Neural cell (in vitro differentiated cells): Measurements from ENCODE around the gene RGS9.

Source experiments
- EP300 ChIP-seq: fragments of 450-650 bp; conservative IDR thresholded peaks from 2 replicates; pipeline ENCODE4 v1.6.1; 2014; ENCODE audit warnings: antibody characterized with exemption, mild to moderate bottlenecking, moderate library complexity; ENCODE audit not compliant: poor library complexity, severe bottlenecking
- EZH2 ChIP-seq: fragments of 200-600, 300-800 bp; shearing (Covaris generic), sonication (generic); IDR thresholded peaks from 2 replicates; pipeline ENCODE4 v1.6.1; 2014; ENCODE audit warnings: antibody characterized with exemption, low read length, borderline replicate concordance, mild to moderate bottlenecking; ENCODE audit not compliant: insufficient read depth, poor library complexity, severe bottlenecking
- MXI1 ChIP-seq: fragments of 450-650 bp; conservative IDR thresholded peaks from 2 replicates; pipeline ENCODE4 v1.6.1; 2014; ENCODE audit warnings: antibody characterized with exemption, mild to moderate bottlenecking; ENCODE audit not compliant: poor library complexity, severe bottlenecking
- POLR2AphosphoS5 ChIP-seq: IDR thresholded peaks from 2 replicates; pipeline ENCODE4 v1.6.1; 2012
- RAD21 ChIP-seq: fragments of 450-650 bp; conservative IDR thresholded peaks from 2 replicates; pipeline ENCODE4 v1.6.1; 2014; ENCODE audit warnings: antibody characterized with exemption, mild to moderate bottlenecking, moderate library complexity
- SMC3 ChIP-seq: fragments of 450-650 bp; conservative IDR thresholded peaks from 2 replicates; pipeline ENCODE4 v1.6.1; 2014; ENCODE audit warnings: antibody characterized with exemption, mild to moderate bottlenecking, moderate library complexity; ENCODE audit not compliant: poor library complexity
- TAF1 ChIP-seq: IDR thresholded peaks from 2 replicates; pipeline ENCODE4 v1.6.1; 2012; ENCODE audit warnings: low read depth
- TF ChIP-seq, protein P1 (sequence below): fragments of 450-650 bp; IDR thresholded peaks from 2 replicates; pipeline ENCODE4 v1.5.1; 2014; ENCODE audit warnings: antibody characterized with exemption, mild to moderate bottlenecking, moderate library complexity; ENCODE audit not compliant: poor library complexity, severe bottlenecking
- TF ChIP-seq, protein P2 (sequence below): IDR thresholded peaks from 2 replicates; pipeline ENCODE4 v1.6.1; 2012; ENCODE audit warnings: borderline replicate concordance

DNA sequence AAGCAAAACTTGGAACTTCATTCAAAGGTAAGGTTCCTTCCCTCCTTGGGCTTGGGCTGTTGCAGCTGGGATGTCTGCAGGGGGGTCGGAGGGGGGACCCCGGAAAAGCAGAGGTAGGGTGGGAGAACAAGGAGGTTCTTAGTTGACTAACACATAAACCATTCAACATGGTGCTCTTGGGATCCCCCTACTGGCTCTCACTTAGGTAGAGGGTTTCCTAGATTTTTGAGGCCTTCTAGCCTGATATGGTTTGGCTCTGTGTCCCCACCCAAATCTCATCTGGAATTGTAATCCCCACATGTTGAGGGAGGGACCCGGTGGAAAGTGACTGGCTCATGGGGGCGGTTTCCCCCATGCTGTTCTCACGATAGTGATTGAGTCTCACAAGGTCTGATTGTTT, 93.9 kb downstream of the RGS9 start:
- TF ChIP-seq POLR2AphosphoS5 (no peak), MXI1 (no peak), TAF1 (no peak), EP300 (no peak), EZH2 (no peak), SMC3 (no peak), RAD21 (no peak)
- TF ChIP-seq, protein P1, sequence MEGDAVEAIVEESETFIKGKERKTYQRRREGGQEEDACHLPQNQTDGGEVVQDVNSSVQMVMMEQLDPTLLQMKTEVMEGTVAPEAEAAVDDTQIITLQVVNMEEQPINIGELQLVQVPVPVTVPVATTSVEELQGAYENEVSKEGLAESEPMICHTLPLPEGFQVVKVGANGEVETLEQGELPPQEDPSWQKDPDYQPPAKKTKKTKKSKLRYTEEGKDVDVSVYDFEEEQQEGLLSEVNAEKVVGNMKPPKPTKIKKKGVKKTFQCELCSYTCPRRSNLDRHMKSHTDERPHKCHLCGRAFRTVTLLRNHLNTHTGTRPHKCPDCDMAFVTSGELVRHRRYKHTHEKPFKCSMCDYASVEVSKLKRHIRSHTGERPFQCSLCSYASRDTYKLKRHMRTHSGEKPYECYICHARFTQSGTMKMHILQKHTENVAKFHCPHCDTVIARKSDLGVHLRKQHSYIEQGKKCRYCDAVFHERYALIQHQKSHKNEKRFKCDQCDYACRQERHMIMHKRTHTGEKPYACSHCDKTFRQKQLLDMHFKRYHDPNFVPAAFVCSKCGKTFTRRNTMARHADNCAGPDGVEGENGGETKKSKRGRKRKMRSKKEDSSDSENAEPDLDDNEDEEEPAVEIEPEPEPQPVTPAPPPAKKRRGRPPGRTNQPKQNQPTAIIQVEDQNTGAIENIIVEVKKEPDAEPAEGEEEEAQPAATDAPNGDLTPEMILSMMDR = no peak
- TF ChIP-seq, protein P2, sequence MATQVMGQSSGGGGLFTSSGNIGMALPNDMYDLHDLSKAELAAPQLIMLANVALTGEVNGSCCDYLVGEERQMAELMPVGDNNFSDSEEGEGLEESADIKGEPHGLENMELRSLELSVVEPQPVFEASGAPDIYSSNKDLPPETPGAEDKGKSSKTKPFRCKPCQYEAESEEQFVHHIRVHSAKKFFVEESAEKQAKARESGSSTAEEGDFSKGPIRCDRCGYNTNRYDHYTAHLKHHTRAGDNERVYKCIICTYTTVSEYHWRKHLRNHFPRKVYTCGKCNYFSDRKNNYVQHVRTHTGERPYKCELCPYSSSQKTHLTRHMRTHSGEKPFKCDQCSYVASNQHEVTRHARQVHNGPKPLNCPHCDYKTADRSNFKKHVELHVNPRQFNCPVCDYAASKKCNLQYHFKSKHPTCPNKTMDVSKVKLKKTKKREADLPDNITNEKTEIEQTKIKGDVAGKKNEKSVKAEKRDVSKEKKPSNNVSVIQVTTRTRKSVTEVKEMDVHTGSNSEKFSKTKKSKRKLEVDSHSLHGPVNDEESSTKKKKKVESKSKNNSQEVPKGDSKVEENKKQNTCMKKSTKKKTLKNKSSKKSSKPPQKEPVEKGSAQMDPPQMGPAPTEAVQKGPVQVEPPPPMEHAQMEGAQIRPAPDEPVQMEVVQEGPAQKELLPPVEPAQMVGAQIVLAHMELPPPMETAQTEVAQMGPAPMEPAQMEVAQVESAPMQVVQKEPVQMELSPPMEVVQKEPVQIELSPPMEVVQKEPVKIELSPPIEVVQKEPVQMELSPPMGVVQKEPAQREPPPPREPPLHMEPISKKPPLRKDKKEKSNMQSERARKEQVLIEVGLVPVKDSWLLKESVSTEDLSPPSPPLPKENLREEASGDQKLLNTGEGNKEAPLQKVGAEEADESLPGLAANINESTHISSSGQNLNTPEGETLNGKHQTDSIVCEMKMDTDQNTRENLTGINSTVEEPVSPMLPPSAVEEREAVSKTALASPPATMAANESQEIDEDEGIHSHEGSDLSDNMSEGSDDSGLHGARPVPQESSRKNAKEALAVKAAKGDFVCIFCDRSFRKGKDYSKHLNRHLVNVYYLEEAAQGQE = no peak
